Activated CD8-positive, alpha-beta T cell treated with anti-CD3 and anti-CD28 coated beads for 36 hours (primary cell): Measurements from ENCODE around the gene HM13. TPM values are rescaled to one million over a fixed set of nuclear protein-coding genes. Genes with fewer than 3 reads are reported as not detected.
A peak's percentile ranks its signal among the peaks of the same experiment; 100 is the strongest.
"Not testable (repeated sequence)": the region's sequence is repeated elsewhere in the genome, so short reads cannot be mapped to it uniquely, and the experiment has no call there.

Source experiments
- ATAC-seq: fragments of 200-7000 bp; cut with Tn5 transposase; one replicate; pipeline ENCODE4 v1.10.0; 2021; ENCODE audit warnings: mild to moderate bottlenecking, moderate library complexity
- CTCF ChIA-PET: fragments of 350-600 bp; sonication (Branson Sonifier 250); formaldehyde crosslinking; loops from one replicate; lab custom pipeline; 2021; ENCODE audit warnings: antibody characterized with exemption; lab: Charles Lee
- POLR2A ChIA-PET: fragments of 350-600 bp; sonication (Branson Sonifier 250); formaldehyde crosslinking; loops from one replicate; lab custom pipeline; 2021; ENCODE audit warnings: antibody characterized with exemption; lab: Charles Lee
- DNase-seq: peaks from one replicate; pipeline ENCODE4 v3.0.0-alpha.2; 2020
- H3K27ac Mint-ChIP-seq: one replicate; pipeline ENCODE4 v1.8.0; 2021; ENCODE audit warnings: mild to moderate bottlenecking, mixed read lengths
- H3K27me3 Mint-ChIP-seq: one replicate; pipeline ENCODE4 v1.8.0; 2021; ENCODE audit warnings: mixed read lengths
- H3K36me3 Mint-ChIP-seq: one replicate; pipeline ENCODE4 v1.8.0; 2021; ENCODE audit warnings: low read depth, mixed read lengths
- H3K4me1 Mint-ChIP-seq: one replicate; pipeline ENCODE4 v1.8.0; 2021; ENCODE audit warnings: low read depth, mixed read lengths
- H3K4me3 Mint-ChIP-seq: one replicate; pipeline ENCODE4 v1.8.0; 2021; ENCODE audit warnings: mild to moderate bottlenecking, moderate library complexity, mixed read lengths
- H3K9me3 Mint-ChIP-seq: one replicate; pipeline ENCODE4 v1.8.0; 2021; ENCODE audit warnings: mixed read lengths
- CTCF ChIP-seq: fragments of 200-600 bp; IDR thresholded peaks from one replicate; pipeline ENCODE4 v1.8.0; 2022; ENCODE audit warnings: antibody characterized with exemption, mild to moderate bottlenecking
- intact Hi-C: fragments of 100-400 bp; cut with micrococcal nuclease; formaldehyde crosslinking; loops from one replicate; pipeline ENCODE4 v1.10.0; 2022
- total RNA-seq, 2 experiments: library from RNA; stranded (reverse); gene quantifications; one replicate each; pipeline ENCODE4 v1.2.3, GENCODE V29; 2021

Gene HM13
- total RNA-seq, 2 experiments from 2014 or later = 91.6 to 95.5 TPM

- ChIA-PET CTCF (interaction anchor here (0.9 to 4.1 kb wide), 3 partner anchors 12 to 98 kb away, joined by 3 to 12 read pairs (median 12); no protein-coding TSS in a partner anchor), POLR2A (interaction anchor here (1.1 kb wide), 1 partner anchor 12 kb away, joined by 3 read pairs; no protein-coding TSS in a partner anchor)
- no peaks in the 10 kb centered on the region for H3K27me3 Mint-ChIP-seq
- H3K4me1 Mint-ChIP-seq = peaks cover 15% of the 10 kb centered on the region
- no peak for TF ChIP-seq CTCF
- DNase-seq (no peak), ATAC-seq (no peak)
- no peak overlapping the region for H3K4me3 Mint-ChIP-seq
- no peak overlapping the region for H3K27ac Mint-ChIP-seq
- H3K36me3 Mint-ChIP-seq = peaks cover 5% of the 10 kb centered on the region
- intact Hi-C loops = no loop called here
- no peaks in the 10 kb centered on the region for H3K9me3 Mint-ChIP-seq
Observed at GRCh38 chr20:31515072-31515774, 981 bp downstream of the HM13 start.

DNA sequence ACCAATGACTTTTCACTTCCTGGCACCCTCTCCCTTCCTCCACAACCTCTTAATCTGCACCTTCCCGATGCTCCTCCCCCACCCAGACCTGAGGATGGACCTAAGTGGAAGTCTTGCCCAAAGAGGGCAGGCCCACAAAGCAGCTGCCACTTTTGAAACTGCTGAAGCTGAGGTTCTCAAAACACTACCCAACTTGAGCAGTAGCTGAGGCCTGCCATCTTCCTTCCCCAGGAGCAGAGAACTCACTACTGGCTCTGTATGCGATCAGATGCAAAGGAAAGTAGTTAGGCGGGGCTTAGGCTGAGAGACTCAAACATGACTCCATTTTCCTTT lies 1.5 kb downstream of the HM13 start:
- Mint-ChIP-seq H3K27ac (no peak overlapping the region), H3K4me1 (peaks cover 19% of the 10 kb centered on the region), H3K27me3 (no peaks in the 10 kb centered on the region), H3K4me3 (no peak overlapping the region), H3K36me3 (peaks cover 8% of the 10 kb centered on the region), H3K9me3 (no peaks in the 10 kb centered on the region)
- intact Hi-C loops = no loop called here
- DNase-seq = peak; percentile 11
- POLR2A ChIA-PET = interaction anchor here (0.6 to 1.1 kb wide), 3 partner anchors 10 to 31 kb away, joined by 3 to 4 read pairs (median 3); a partner anchor contains a TSS
- no peak for ATAC-seq
- TF ChIP-seq CTCF = no peak
- CTCF ChIA-PET = interaction anchor here (0.8 to 4.1 kb wide), 5 partner anchors 13 to 98 kb away, joined by 3 to 12 read pairs (median 5); no protein-coding TSS in a partner anchor

DNA sequence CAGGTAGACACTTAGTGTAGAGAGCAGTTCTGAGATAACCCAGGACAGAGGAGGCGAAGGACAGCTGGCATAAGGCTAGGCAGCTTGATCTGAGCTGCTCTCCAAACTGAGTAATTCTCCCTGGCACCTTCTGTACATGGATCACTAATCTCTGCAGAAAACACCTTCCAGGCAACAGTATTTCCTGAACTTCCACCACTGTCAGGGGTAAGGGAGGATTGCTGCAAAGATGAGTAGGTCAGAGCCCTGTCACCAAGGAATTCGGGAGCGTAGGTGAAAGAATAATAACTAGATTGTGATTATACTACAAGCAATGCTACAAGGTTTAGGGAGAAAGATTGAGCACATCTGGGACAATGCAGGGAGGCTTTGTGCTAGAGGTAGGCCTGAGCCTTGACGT lies 1.9 kb downstream of the HM13 start:
- ChIA-PET CTCF (interaction anchor here (0.8 to 4.1 kb wide), 4 partner anchors 13 to 96 kb away, joined by 3 to 12 read pairs (median 4); no protein-coding TSS in a partner anchor), POLR2A (interaction anchor here (0.6 to 1.1 kb wide), 3 partner anchors 10 to 31 kb away, joined by 3 to 4 read pairs (median 3); a partner anchor contains a TSS)
- ATAC-seq = no peak
- H3K4me1 Mint-ChIP-seq = peaks cover 22% of the 10 kb centered on the region
- no peak for DNase-seq
- H3K9me3 Mint-ChIP-seq = no peaks in the 10 kb centered on the region
- peaks cover 10% of the 10 kb centered on the region for H3K36me3 Mint-ChIP-seq
- intact Hi-C loops = no loop called here
- TF ChIP-seq CTCF = no peak
- no peak overlapping the region for H3K4me3 Mint-ChIP-seq
- H3K27me3 Mint-ChIP-seq = no peaks in the 10 kb centered on the region
- H3K27ac Mint-ChIP-seq = no peak overlapping the region

DNA sequence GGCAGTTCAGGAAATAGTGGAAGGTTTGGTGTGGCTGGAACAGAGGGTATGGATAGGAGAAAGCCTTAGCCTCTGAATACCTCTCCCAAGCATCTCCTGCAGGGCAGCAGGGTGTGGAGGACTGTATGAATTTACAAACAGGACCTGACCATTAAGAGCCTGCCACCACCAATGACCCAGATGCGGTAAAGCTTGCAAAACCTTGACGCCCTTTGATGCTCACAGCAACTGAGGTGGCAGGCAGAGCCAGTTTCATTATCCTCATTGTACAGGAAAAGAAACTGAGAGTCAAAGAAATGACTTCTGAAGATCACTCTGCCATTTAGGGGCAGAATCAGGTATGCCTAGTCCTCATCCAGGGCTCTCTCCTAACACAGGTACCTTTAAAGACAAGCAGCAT lies 2.4 kb downstream of the HM13 start:
- ATAC-seq (peak; percentile 36), DNase-seq (peak; percentile 49)
- ChIA-PET CTCF (interaction anchor here (1.2 to 4.1 kb wide), 2 partner anchors 14 to 96 kb away, joined by 5 to 12 read pairs; no protein-coding TSS in a partner anchor), POLR2A (interaction anchor here (0.9 to 1.1 kb wide), 2 partner anchors 11 to 30 kb away, joined by 3 to 4 read pairs; a partner anchor contains a TSS)
- Mint-ChIP-seq H3K4me3 (no peak overlapping the region), H3K9me3 (no peaks in the 10 kb centered on the region), H3K4me1 (peaks cover 24% of the 10 kb centered on the region), H3K27me3 (no peaks in the 10 kb centered on the region), H3K27ac (no peak overlapping the region), H3K36me3 (peaks cover 10% of the 10 kb centered on the region)
- no peak for TF ChIP-seq CTCF
- intact Hi-C loops = no loop called here

- no peak for ATAC-seq
- ChIA-PET POLR2A (no interaction called here), CTCF (interaction anchor here (0.7 to 4.1 kb wide), 3 partner anchors 14 to 95 kb away, joined by 3 to 12 read pairs (median 12); no protein-coding TSS in a partner anchor)
- Mint-ChIP-seq H3K27ac (no peak overlapping the region), H3K4me1 (peaks cover 29% of the 10 kb centered on the region), H3K9me3 (no peaks in the 10 kb centered on the region), H3K36me3 (peaks cover 12% of the 10 kb centered on the region), H3K27me3 (no peaks in the 10 kb centered on the region), H3K4me3 (no peak overlapping the region)
- peak; percentile 25 for DNase-seq
- intact Hi-C loops = no loop called here
- no peak for TF ChIP-seq CTCF
Observed at GRCh38 chr20:31517373-31517772, 3.1 kb downstream of the HM13 start.

DNA sequence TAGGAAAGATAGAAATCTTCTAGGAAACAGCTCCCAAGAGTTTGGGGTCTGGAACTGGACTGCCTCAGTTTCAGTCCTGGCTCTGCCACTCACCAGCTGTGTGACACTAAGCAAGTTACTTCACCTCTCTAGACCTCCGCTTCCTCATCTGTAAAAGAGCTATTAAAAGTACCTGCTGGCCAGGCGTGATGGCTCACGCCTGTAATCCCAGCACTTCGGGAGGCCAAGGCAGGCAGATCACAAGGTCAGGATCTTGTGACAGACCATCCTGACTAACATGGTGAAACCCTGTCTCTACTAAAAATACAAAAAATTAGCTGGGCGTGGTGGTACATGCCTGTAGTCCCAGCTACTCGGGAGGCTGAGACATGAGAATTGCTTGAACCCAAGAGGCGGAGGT lies 7.0 kb downstream of the HM13 start:
- peaks cover 21% of the 10 kb centered on the region for H3K36me3 Mint-ChIP-seq
- H3K27me3 Mint-ChIP-seq, ATAC-seq, DNase-seq, H3K9me3 Mint-ChIP-seq, H3K27ac Mint-ChIP-seq, H3K4me3 Mint-ChIP-seq, intact Hi-C loops: not testable (repeated sequence)
- POLR2A ChIA-PET = interaction anchor here (0.9 to 2.8 kb wide), 2 partner anchors 21 to 45 kb away, joined by 3 to 10 read pairs; no protein-coding TSS in a partner anchor
- peaks cover 43% of the 10 kb centered on the region for H3K4me1 Mint-ChIP-seq
- CTCF ChIA-PET = interaction anchor here (1.0 to 1.5 kb wide), 7 partner anchors 16 to 202 kb away, joined by 3 to 10 read pairs (median 3); no protein-coding TSS in a partner anchor
